Stimulated activated CD4-positive, alpha-beta T cell treated with anti-CD3 and anti-CD28 coated beads, Interleukin-15, amount 100 ng/mL, for 24 hours (primary cell): ENCODE results near the gene RRP12.
A peak's percentile ranks its signal among the peaks of the same experiment; 100 is the strongest.
"Not testable (repeated sequence)": the region's sequence is repeated elsewhere in the genome, so short reads cannot be mapped to it uniquely, and the experiment has no call there.

ENCODE experiments used
- DNase-seq: peaks from one replicate; pipeline ENCODE4 v3.0.0-alpha.2; 2020

The RRP12 gene

DNA sequence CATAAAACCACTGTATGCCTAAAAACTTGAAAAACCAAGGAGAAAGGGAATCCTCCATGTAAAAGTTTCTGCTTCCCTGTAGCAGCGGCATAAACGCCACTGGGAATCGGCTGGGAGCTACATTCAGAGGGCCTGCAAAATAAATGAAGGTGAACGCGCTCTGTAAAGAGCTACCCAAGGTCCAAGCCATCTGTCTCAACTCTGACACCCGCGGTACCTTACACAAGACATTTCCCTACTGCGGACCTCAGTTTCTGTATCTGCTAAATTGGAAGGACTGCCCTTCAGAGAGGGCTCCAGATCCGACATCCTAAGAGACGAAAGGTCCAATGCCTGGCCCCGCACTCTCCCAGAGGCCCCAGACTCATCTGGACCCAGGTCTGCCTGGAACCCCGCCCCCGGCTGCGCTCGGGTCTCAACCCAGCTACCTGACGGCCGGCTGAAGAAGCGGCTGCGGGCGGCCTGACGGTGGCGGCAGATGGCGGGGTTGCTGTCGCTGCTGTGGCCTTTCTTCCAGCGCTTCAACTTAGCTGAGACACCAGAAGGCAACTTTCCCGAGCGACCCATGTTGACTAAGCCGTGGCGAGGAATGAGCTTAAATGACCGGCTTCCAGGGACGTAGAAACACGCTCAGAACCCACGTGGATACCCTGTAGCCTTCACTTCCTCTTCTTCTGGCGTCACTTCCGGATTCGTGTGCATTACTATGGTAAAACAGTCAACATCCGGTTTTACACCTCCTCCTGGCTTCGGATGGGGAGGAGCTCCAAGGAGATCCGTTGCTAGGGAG lies at the start of gene RRP12:
Gene RRP12 (minus strand): TSS at position 676 of the 790 bp plus-strand sequence. CDS start 109 bp downstream, at position 567.
- peak; percentile 87 for DNase-seq

DNA sequence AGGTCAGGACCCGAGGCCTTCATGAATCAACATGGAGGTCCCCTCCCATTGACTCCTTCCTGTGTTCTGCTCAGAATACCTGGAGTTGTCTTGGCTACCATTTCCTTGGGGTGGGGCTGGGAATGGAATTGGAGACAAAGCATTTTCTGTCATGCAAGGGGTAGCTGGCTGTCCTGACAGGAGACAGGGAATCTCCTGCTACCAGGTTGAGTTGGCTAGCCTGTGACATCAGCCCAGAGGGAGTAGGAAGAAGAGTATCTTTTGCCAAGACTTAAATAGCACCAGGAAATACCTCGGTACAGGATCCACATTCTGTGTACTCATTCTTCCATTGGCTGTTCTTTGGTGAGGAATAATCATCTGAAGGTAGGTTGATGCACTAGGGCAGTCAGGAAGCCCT lies 49.7 kb upstream of the RRP12 start:
- DNase-seq: no peak

- peak; percentile 97 for DNase-seq
Measured at GRCh38 chr10:97445722-97446639, 44.8 kb upstream of the RRP12 start, which contains the start of the genes EXOSC1 and ZDHHC16. TSS of gene EXOSC1 (minus strand) at chr10:97446006. CDS start at chr10:97445985, 21 bp downstream. TSS of gene ZDHHC16 (plus strand) at chr10:97446175. CDS start at chr10:97451676, 5,501 bp downstream.

- no peak for DNase-seq
Measured at GRCh38 chr10:97445357-97445721, 44.2 kb upstream of the RRP12 start.

DNA sequence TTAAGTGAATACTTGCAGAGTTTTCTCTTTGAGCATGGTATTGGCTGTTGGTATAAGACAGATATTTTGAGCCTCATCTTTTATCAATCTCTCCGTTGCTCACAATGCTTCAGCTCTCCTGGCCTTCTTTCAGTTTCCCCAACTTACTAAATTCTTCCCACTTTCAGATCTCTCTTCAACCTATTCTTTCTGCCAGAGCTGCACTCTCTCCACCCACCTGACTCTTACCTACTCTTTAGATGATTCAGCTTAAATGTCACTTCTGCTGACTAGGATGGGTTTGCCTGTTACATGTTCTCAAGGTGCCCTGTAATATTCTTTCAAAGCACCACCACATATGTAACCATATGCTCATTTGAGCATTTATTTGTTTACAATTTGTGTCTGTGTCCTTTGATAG lies 43.1 kb upstream of the RRP12 start:
- peak; percentile 38 for DNase-seq

- DNase-seq: no peak
Measured at GRCh38 chr10:97442277-97442676, 41.1 kb upstream of the RRP12 start.

- no peak for DNase-seq
Measured at GRCh38 chr10:97435211-97435610, 34.1 kb upstream of the RRP12 start.

- peak; percentile 34 for DNase-seq
Measured at GRCh38 chr10:97434557-97434956, 33.4 kb upstream of the RRP12 start.

DNA sequence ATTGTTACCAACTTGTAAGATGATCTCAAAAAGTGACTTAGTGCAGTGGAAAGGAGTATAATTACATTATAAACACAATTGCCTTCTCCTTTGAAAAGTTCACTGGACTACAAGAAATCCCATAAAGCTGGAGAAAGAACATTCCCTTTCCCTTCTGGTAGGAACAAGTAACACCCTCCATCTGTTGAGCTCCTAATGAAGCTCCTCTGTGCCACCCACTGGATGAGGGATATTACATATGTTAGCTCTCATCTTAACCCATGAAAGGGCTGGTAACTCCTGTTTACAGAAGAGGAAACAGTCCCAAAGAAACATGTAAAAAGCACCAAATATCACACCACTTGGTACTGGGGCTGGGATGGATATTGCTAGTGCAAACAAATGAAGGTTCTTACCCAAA lies 32.9 kb upstream of the RRP12 start:
- no peak for DNase-seq

GRCh38 chr10:97428572-97428981 lies 27.4 kb upstream of the RRP12 start:
- DNase-seq: peak; percentile 49

GRCh38 chr10:97427571-97428179 lies 26.5 kb upstream of the RRP12 start:
- peak; percentile 60 for DNase-seq

DNA sequence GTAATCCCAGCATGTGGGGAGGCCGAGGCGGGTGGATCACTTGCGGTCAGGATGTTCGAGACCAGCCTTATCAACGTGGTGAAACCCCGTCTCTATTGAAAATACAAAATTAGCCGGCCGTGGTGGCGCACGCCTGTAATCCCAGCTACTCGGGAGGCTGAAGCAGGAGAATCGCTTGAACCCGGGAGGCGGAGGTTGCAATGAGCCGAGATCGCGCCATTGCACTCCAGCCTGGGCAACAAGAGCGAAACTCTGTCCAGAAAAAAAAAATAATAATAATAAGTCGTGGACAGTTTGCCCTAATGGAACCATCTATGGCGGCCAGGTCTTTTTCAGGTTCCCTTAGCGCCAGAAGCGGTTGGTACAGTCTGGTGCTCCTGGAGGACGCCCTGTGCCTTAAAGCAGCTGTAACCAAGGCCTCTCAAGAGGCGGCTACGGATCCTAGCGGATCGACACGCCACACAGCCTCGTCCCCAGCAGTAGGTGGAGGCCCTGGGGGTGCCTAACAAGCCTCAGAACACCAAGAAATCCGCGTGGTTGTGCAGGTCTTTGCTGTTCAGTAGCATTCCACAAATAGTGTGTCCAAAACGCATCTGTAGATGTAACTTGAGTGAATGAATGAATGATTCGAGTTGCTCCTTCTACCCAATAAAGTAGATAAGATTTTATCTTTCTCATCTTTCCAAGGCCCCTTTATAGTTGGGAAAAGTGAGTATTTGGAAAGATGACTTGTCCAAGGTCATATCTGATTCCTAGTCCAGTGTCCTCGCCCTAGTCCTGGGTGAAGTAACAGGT lies 25.8 kb upstream of the RRP12 start:
- no peak for DNase-seq

- peak; percentile 95 for DNase-seq
Measured at GRCh38 chr10:97425964-97426775, 25.0 kb upstream of the RRP12 start, which contains the start of gene PGAM1. TSS of gene PGAM1 (plus strand) at chr10:97426191. CDS start at chr10:97426308, 117 bp downstream.

DNA sequence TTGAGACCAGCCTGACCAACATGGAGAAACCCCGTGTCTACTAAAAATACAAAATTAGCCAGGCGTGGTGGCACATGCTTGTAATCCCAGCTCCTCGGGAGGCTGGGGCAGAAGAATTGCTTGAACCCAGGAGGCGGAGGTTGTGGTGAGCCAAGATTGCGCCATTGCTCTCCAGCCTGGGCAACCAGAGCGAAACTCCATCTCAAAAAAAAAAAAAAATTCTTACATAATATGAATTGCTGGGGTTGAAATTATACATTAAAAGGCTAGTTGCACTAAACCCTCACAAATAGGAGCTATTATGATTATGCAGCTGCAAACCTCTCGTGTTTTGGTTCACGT lies 22.6 kb upstream of the RRP12 start:
- DNase-seq: not testable (repeated sequence)

- DNase-seq: no peak
Measured at GRCh38 chr10:97416565-97416964, 15.4 kb upstream of the RRP12 start.

GRCh38 chr10:97412891-97413304 lies 11.8 kb upstream of the RRP12 start:
- peak; percentile 84 for DNase-seq

DNA sequence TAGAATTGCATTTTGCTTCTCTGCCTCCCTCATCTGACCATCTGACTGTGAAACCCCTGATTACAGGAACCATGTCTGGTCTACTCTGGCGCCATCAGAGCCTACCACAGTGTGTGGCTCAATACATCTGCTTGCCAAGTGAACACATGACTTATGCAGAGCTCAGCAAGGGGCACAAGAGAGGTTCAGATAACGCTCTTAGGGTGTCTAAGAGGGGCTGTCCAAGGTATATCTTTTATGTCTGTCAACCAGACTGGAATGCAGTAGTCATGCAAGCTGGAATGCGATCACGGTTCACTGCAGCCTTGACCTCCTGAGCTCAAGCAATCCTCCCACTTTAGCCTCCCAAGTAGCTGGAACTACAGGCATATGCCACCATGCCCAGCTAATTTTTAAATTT lies 10.3 kb upstream of the RRP12 start:
- DNase-seq: no peak

DNA sequence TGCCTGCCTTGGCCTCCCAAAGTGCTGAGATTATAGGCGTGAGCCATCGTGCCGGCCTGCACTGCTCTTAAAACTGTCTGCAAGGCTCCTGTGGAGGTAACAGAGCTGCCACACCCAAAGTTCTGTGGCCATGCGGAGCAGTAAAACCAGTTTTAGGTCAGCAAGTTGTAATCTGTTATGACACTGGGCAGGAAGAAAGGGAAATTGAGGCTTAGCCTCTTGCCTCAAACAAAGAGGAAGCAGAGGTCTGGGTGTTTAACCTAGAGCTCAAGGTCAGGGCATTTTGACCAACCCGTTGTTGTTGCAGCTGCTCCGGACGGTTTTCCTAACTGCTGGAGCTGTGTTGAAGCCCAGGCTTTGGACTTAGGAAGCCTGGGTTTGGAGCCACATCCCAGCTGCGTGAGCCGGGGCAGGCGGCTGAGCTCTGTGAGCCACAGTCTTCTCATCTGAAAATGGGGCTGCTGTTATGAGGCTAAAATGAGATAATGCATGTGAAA lies 7.4 kb upstream of the RRP12 start:
- DNase-seq: no peak

DNA sequence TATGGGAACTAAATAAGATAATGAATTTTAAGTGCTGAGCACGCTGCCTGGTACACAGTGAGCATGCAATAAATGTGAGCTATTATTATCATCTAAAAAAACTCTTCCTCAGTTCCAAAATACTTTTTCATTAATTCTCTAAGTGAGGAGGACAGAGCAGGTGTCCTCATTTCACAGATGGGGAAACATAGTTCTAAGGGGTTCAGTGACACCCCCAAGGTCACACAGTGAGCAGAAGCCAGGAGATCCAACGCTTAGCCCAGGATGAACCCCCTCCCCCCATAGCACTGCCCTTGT lies 6.8 kb upstream of the RRP12 start:
- DNase-seq: no peak

GRCh38 chr10:97407211-97407951 lies 6.2 kb upstream of the RRP12 start:
- peak; percentile 71 for DNase-seq

DNA sequence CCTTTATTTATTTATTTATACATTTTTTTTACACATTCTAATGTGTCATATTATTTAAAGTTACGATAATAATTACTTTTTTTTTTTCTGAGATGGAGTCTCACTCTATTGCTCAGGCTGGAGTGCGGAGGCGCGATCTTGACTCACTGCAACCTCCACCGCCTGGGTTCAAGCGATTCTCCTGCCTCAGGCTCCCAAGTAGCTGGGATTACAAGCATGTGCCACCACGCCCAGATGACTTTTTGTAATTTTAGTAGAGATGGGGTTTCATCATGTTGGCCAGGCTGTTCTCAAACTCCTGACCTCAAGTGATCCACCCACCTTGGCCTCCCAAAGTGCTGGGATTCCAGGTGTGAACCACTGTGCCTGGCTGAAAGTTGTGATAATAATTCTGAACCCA lies 5.3 kb upstream of the RRP12 start:
- not testable (repeated sequence) for DNase-seq
